ENCODE measurements around the gene SGCE. TPM values are rescaled to one million over a fixed set of nuclear protein-coding genes. Genes with fewer than 3 reads are reported as not detected.

SGCE gene
- total RNA-seq, 1 donor from 2014 or later: 132 TPM

DNA sequence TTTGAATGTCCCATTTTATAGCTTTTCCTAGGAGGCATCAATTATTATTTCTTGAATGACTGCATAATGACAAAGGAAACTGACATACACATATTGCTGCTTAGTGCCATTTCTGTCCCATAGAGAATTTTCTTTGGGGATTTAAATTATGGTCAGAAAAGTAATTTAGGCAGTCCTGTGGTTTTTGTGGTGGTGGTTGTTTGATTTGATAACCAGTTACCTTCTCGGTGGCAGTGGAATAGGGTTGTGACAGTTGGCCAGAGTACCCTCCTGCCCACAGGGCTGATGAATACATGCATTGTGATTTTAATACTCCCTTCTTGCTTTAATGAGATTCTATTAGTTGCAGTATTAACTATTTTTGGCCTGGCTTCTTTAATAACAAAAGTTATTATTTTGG, 6.6 kb upstream of the SGCE start:
- ATAC-seq: no peak
- intact Hi-C loops (cut with DNase I): no loop called here
- no peak for DNase-seq (ENCODE audit: low spot score)

DNA sequence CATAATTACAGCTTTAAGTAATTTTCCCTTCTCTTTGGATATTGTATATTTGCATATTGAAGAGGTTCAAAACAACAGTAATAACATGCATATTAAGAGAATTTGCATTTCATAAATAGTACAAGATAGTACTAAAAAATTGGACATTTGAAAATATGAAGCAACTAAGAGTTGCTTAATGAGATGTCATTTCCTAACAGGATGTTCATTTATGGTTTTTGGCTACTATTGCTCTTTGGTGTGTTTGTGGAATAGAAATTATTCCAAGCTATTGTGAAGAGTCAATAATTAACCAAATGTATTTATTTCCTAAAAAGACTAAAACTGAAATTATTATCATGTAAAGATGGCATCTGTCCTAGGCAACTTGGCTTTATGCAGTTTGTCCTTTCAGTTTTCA, 4.1 kb upstream of the SGCE start:
- no peak for DNase-seq (ENCODE audit: low spot score)
- no peak for ATAC-seq
- intact Hi-C loops (cut with DNase I): no loop called here

DNA sequence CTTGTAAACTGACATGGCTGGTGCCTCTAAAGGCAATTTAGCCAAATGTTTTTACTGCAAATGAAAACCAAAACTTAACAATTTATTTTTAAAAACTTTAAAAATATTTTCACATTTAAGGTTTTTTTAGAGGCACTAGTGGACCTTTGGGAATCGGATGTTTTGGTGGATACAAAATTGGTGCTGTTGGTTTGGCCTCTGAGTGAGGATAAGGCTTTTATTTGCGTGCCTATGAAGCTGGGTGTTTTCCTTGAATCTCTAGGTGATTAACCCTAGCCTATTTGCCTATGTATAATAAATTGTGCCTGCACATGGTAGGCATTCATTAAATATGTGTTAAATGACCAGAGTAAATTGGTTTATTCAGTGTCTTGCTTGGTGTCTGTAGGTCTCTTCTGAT, 2.9 kb upstream of the SGCE start:
- ATAC-seq: no peak

DNA sequence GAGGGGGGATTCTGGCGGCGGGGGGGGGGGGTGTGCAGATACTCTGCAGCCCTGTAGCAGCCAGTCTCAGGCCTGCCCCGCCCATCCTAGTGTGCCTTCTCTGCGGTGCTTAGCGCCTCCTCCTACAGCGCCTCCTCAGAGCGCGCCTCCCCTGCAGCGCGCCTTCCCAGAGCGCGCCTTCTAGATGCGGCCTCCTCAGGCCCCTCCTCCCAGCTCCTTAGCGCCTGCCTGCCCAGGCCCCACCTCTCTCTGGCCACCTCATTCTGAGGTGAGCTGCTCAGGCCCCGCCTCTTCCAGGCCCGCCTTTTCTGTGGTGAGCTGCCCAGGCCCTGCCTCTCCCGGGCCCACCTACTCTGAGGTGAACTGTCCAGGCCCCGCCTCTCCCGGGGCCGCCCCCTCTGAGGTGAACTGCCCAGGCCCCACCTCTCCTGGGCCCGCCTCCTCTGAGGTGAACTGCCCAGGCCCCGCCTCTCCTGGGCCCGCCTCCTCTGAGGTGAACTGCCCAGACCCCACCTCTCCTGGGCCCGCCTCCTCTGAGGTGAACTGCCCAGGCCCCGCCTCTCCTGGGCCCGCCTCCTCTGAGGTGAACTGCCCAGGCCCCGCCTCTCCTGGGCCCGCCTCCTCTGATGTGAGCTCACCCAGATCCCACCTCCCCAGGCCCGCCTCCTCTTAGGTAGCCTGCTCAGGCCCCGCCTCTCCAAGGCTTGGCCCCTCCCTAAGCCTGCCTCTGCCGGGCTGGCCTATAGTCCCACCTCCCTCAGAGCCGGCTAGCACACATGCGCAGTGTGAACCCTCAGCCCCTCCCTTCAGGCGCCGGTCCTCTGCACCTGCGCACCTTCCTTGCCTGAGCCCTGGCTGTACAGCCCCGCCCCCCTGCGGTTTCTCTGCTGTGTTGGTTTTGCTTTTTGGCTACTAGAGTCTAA, 2.1 kb upstream of the SGCE start:
- intact Hi-C loops (cut with DNase I): no loop called here
- DNase-seq (ENCODE audit: low spot score): peak; percentile 91
- peak; percentile 94 for ATAC-seq

More for the DNA sequence above, 2.9 kb upstream of the SGCE start:
- no peak for DNase-seq (ENCODE audit: low spot score)
- intact Hi-C loops (cut with DNase I): no loop called here

GRCh38 chr7:94656925-94657731, 1.2 kb upstream of the SGCE start:
- intact Hi-C loops (cut with DNase I): no loop called here
- peak; percentile 54 for DNase-seq (ENCODE audit: low spot score)
- ATAC-seq: no peak

- intact Hi-C loops (cut with DNase I): no loop called here
- ATAC-seq: no peak
- no peak for DNase-seq (ENCODE audit: low spot score)
Measured at GRCh38 chr7:94656658-94656924, 658 bp upstream of the SGCE start.

DNA sequence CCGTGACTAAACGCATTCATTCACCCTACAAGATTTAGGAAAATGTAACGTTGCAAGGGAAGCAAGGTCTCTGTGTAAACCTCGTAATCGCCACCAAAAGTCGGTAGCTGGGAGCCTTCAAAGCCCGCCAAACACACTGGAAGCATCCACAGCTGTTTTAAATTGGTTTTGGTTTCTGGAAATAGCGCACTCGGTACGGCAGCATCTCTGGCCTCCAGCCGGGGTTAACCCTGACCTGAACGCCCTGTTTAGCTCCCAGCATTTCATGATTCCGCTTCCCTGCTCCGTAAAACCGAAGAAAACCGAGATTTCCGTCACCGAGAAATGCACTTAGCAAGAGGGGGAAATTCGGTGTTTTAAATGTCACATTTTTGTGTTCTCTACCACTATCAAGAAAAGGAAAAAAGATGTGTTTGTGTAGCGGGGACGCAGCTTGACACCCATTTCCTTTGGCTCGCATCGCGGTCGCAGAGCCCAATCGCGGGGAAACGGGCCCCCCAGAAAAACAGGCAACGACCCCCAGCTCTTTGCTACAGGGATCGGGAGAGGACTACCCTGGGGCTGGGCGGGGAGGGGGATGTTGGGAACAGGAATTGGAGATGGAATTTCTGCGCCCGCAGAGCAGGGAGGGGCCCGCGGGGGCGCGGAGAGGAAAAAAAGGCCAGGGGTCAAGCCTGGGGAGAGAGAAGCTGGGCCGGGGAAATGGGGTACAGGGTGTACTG, 646 bp downstream of the SGCE start:
- DNase-seq (ENCODE audit: low spot score): no peak
- peak; percentile 30 for ATAC-seq
- intact Hi-C loops (cut with DNase I): no loop called here

GRCh38 chr7:94654783-94655125, 1.2 kb downstream of the SGCE start:
- no peak for ATAC-seq

DNA sequence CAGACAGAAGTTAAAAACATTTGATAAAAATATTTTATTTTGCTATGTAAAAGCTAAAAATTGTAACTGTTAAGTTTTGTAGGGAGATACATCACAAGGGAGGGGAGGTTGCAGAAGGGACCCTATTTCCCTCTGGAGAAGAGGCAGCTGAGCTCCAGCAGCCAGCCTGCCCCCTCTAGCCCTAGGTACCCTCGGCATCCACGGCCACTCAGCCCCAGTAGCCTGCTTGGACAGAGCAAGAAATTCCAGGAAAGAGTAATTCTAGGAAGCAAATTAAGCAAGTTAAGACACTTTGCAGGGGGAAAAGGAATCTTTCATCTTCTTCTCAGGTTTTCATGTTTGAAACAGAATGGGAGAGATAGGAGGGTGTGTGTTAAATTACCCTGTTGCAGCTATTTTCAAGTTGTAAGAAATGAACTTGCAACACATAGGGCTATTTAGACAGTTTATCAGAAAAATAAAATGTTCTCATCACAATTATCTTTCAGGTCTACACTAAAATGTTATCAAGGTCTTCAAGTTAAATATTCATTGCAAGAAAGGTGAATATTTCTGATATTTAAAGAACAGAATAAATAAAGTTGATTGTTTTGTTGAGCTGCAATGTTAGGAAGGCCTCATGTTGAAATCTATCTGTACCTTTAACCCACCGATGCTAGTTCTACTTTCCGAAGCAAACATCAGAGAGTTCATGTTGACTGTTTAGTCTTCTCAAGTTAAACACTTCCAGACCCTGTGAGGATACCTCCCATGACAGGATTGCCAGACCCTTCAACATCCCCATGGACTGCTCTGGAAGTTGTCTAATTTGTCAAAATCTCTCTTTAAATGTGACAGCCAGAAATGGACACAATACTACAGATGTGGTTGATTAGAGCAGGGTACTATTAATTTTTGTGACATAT, 5.5 kb downstream of the SGCE start:
- intact Hi-C loops (cut with DNase I): no loop called here
- ATAC-seq (no peak), DNase-seq (ENCODE audit: low spot score) (no peak)

More at GRCh38 chr7:94654783-94655125, 1.2 kb downstream of the SGCE start:
- DNase-seq (ENCODE audit: low spot score): no peak
- intact Hi-C loops (cut with DNase I): no loop called here

- no peak for ATAC-seq
- intact Hi-C loops (cut with DNase I): no loop called here
Measured at GRCh38 chr7:94649450-94649849, 6.5 kb downstream of the SGCE start.

GRCh38 chr7:94648731-94649130, 7.2 kb downstream of the SGCE start:
- intact Hi-C loops (cut with DNase I): no loop called here
- DNase-seq (ENCODE audit: low spot score) (no peak), ATAC-seq (no peak)

More at GRCh38 chr7:94649450-94649849, 6.5 kb downstream of the SGCE start:
- DNase-seq (ENCODE audit: low spot score): no peak

DNA sequence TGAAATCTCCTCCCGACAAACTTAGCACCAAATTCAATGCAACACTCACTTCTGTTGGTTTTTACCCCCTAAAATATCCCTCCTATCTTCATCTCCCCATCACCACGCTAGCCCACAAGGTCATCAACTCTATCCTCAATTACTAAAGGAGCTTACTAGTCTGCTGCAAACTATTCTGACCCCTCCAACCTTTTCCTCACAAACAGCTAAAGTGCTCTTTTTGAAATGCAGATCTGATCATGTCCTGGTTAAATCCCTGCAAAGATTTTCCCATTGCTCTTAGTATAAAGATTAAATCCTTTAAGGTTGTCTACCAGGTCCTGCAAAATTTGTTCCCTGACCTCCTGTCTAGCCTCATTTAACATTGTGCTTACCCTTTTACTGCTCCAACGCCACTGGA, 8.6 kb downstream of the SGCE start:
- ATAC-seq (no peak), DNase-seq (ENCODE audit: low spot score) (no peak)
- intact Hi-C loops (cut with DNase I): no loop called here

DNA sequence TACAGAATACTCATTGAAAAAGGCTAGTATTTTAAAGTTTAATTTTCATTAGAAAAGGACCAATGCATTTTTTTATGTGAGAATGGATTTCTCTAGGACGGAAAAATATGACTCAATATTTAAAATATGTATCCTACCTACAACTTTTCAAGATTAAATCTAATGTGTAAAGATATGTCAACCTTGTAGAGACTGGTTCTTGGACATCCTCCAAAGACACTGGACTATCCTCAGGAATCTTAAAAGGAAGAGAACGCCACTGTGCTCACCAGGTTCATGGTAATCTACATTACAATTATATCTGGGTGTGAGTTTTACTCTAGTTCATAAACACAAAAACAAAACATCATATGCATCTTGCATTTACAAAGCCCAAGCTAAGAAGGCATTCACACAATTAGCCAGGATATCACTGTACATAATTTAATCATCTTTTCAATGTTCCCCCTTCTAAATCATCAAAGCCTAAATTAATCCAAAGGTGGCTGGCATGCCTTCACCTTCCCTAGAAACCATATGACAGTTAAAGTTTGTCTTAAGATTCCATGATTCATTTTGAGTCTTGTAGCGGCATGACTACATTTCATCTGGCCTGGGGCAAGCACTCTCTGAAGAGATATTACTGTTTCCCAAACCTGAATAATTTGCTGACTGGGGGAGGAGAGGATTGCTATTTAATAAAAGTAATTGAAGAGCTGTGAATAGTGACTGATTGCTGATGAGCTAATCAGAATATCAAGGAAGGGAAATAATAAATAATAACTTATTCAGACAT, 12.0 kb downstream of the SGCE start:
- DNase-seq (ENCODE audit: low spot score): no peak
- ATAC-seq: no peak
- intact Hi-C loops (cut with DNase I): no loop called here

GRCh38 chr7:94642838-94643653, 12.9 kb downstream of the SGCE start:
- intact Hi-C loops (cut with DNase I): no loop called here
- DNase-seq (ENCODE audit: low spot score) (no peak), ATAC-seq (no peak)

- ATAC-seq (no peak), DNase-seq (ENCODE audit: low spot score) (no peak)
- intact Hi-C loops (cut with DNase I): no loop called here
Measured at GRCh38 chr7:94639384-94639783, 16.5 kb downstream of the SGCE start.

DNA sequence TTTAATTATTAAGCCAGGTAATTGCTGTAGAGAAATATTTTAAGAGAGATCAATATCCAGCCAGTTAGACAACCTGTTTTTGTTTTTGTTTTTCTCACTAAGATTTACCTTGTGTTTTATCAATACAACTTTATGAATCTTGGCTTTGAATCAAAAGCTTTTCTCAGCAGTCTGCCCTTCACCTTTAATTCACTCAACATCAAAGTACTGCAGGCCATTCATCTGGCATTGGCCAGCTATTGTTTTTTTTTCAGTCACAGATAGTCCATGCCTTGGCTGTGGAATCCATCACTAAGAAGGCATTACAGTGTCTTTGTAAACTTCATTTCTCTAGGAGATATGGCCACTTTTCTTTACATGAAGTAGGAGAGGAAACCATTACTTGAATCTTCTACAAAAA, 20.2 kb downstream of the SGCE start:
- intact Hi-C loops (cut with DNase I): no loop called here
- DNase-seq (ENCODE audit: low spot score) (no peak), ATAC-seq (no peak)

GRCh38 chr7:94634502-94634901, 21.4 kb downstream of the SGCE start:
- ATAC-seq (no peak), DNase-seq (ENCODE audit: low spot score) (no peak)
- intact Hi-C loops (cut with DNase I): no loop called here

Data from sciatic nerve (tissue), 2 donors.